ENCODE results near the gene RABGGTA.

Gene RABGGTA

GRCh38 chr14:24241829-24242443 lies 29.5 kb downstream of the RABGGTA start:
- peak; percentile 54 for TF ChIP-seq CTCF (IDR thresholded peaks at IDR 0.05; ENCODE audit: control insufficient read depth, insufficient read depth, low read depth, low read length, missing control alignments)
- peak; percentile 63 for DNase-seq (ENCODE audit: low read depth)
- peak overlapping the region; percentile 85 for H3K4me3 ChIP-seq (ENCODE audit: control insufficient read depth, low read depth, low read length)

DNA sequence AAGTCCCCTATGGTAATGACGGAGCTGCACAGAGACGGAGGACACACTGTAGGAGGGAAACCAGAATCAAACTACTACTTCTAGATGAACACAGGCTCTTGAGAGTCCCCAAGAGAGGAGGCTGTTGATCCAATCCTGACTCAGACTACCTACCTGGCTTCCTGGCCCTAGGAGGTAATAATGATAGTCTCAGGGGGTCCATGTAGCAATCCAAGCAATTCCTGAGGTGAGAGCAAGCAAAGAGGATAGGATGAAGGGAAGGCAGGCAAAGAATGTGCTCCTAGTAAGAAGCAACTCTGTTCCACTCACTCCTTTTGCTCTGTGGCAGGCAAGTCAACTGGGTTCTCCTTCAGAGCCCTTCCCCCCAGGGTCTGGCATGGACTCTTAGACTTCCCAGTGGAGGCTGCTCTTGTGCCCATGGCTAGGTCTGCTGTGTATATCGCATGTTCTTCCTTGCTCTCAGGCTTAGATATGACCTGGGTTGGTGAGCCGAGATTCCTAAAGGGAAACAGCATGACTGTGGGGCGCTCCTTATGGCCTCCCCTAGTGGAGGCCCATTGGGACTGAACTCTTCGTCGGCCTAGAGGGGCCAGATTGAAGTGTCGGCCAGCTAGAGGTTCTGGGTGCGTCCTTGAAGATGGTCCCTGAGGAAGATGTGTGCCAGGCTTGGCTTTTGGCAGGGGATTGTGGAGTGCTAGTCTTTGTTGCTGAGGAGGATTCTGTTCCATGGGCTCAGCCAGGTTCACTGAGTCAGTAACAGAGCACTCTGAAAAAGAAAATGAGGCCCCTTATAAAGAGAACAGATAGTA lies 31.1 kb downstream of the RABGGTA start:
- H3K4me3 ChIP-seq (ENCODE audit: control insufficient read depth, low read depth, low read length): no peak overlapping the region
- no peak for TF ChIP-seq CTCF (IDR thresholded peaks at IDR 0.05; ENCODE audit: control insufficient read depth, insufficient read depth, low read depth, low read length, missing control alignments)
- no peak for DNase-seq (ENCODE audit: low read depth)

DNA sequence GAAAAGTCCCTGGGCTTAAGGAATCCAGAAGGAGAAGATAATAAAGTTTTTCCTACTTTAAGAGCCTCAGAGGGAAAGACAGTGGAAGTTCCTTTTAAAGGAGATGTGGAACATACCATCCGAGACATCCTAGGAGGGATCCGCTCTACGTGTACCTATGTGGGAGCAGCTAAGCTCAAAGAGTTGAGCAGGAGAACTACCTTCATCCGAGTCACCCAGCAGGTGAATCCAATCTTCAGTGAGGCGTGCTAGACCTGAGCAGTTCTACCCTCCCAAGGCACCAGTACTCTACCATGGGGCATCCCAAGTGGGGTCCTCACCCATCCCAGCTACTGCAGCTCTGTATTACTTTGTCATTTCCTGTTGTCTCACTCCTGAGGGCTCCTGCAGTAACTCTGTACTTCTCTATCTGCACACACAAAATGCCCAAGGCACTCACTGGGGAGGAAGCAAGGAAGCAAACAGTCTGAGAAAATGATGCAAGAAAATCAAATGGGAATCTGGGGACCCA lies 32.8 kb downstream of the RABGGTA start:
- TF ChIP-seq CTCF (IDR thresholded peaks at IDR 0.05; ENCODE audit: control insufficient read depth, insufficient read depth, low read depth, low read length, missing control alignments): no peak

DNA sequence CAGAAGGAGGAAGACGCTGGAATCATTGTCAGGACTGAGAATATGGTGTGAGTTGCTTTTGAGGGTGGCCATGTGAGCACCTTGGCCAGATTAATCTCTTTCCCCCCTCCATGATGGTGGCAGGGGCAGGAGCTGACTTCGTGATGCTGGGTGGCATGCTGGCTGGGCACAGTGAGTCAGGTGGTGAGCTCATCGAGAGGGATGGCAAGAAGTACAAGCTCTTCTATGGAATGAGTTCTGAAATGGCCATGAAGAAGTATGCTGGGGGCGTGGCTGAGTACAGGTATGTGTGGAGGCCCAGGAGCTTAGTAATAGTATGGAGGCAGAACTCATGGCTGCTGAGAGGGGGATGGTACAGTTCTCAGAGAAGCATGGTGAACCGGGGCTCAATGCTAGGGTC lies 33.3 kb downstream of the RABGGTA start:
- DNase-seq (ENCODE audit: low read depth): no peak
- no peak overlapping the region for H3K4me3 ChIP-seq (ENCODE audit: control insufficient read depth, low read depth, low read length)
- no peak for TF ChIP-seq CTCF (IDR thresholded peaks at IDR 0.05; ENCODE audit: control insufficient read depth, insufficient read depth, low read depth, low read length, missing control alignments)

More for the DNA sequence above, 32.8 kb downstream of the RABGGTA start:
- no peak for DNase-seq (ENCODE audit: low read depth)
- no peak overlapping the region for H3K4me3 ChIP-seq (ENCODE audit: control insufficient read depth, low read depth, low read length)

DNA sequence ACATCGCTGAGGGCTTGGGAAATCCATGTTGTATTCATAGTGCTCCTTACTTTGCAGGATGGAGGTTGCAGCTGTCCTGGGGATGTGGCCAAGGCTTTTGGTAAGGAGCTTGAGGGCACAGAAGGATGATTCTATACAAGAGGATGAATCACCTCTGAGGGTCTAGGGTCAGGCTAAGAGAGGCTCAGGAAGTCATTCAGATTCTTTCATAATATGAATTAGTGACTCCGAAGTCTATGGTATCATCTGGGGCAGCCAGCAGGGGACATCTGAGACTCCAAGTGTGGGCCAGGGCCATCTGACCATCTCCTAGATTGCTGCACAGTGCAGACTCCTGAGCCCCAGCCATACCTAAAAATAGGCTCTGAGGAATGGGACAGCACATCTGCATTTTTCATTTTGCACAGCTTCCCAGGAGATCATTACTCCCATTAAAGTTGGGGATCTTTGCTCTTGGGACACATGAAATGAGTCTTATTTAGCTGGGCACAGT lies 33.9 kb downstream of the RABGGTA start:
- no peak for TF ChIP-seq CTCF (IDR thresholded peaks at IDR 0.05; ENCODE audit: control insufficient read depth, insufficient read depth, low read depth, low read length, missing control alignments)
- H3K4me3 ChIP-seq (ENCODE audit: control insufficient read depth, low read depth, low read length): no peak overlapping the region
- DNase-seq (ENCODE audit: low read depth): no peak

GRCh38 chr14:24236689-24237462 lies 34.5 kb downstream of the RABGGTA start:
- H3K4me3 ChIP-seq (ENCODE audit: control insufficient read depth, low read depth, low read length): no peak overlapping the region
- no peak for TF ChIP-seq CTCF (IDR thresholded peaks at IDR 0.05; ENCODE audit: control insufficient read depth, insufficient read depth, low read depth, low read length, missing control alignments)
- DNase-seq (ENCODE audit: low read depth): no peak

All from AG09309 (cell line).